ENCODE data around the gene PRSS12. TPM values are rescaled to one million over a fixed set of nuclear protein-coding genes. Genes with fewer than 3 reads are reported as not detected.
A peak's percentile ranks its signal among the peaks of the same experiment; 100 is the strongest.
"Not testable (repeated sequence)": the region's sequence is repeated elsewhere in the genome, so short reads cannot be mapped to it uniquely, and the experiment has no call there.

PRSS12 gene
- total RNA-seq, 1 donor from 2014 or later: not detected

GRCh38 chr4:118329849-118330248, 23.0 kb downstream of the PRSS12 start:
- intact Hi-C loops (cut with DNase I): no loop called here
- no peak for DNase-seq (ENCODE audit: missing footprints)
- no peak for ATAC-seq

- intact Hi-C loops (cut with DNase I): no loop called here
- DNase-seq (ENCODE audit: missing footprints): no peak
- no peak for ATAC-seq
Measured at GRCh38 chr4:118327554-118328241, 25.1 kb downstream of the PRSS12 start.

GRCh38 chr4:118326585-118326984, 26.2 kb downstream of the PRSS12 start:
- DNase-seq (ENCODE audit: missing footprints) (no peak), ATAC-seq (no peak)
- intact Hi-C loops (cut with DNase I): no loop called here

DNA sequence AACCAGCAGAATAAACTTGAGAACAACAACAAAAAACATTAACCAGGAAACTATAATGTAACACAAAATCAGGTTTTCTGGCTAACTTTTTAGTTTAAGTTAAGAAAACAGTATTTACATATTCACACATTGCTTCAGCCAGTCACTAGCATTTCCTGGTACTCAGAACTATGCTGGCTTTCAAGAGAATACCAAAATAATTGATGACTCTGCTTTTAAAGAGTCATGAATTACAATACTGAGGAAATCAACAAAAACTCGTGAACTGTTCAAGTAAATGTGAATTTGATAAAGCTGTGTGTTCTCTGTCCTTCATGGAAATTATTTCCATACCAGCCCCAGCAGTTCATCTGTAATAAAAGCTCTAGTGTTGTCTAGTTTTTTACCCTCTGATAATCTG, 27.4 kb downstream of the PRSS12 start:
- DNase-seq (ENCODE audit: missing footprints) (no peak), ATAC-seq (no peak)
- intact Hi-C loops (cut with DNase I): no loop called here

DNA sequence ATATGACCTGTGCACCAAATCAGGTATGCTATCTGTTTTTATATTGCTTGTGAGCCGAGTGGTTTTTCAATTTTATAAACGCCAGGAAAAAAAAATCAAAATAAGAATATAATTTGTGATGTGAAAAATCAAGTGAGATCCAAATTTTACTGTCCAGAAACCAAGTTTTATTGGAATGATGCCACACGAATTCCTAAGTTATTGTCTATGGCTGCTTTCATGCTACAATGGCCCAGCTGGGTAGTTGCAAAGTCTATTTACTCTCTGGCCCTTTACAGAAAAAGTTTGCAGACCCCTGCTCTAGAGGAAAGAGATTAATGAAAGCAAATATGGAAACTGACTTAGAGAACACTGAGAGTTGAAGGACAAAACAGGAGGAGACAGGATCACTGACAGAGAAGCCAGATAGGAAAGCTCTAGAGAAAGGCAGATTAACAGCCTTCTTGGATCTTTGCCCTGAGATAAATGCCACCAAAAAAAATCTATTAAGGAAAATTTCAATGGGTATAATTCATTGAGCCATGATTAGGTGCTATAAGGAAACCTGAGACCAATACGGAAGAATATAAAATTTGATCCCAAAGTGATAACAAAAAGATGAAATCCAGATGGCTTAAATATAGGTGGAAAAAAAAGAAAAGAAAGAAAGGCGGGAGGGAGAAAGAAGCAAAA, 29.8 kb downstream of the PRSS12 start:
- intact Hi-C loops (cut with DNase I): no loop called here
- ATAC-seq (no peak), DNase-seq (ENCODE audit: missing footprints) (no peak)

- ATAC-seq (no peak), DNase-seq (ENCODE audit: missing footprints) (no peak)
- intact Hi-C loops (cut with DNase I): no loop called here
Measured at GRCh38 chr4:118318931-118319330, 33.9 kb downstream of the PRSS12 start.

GRCh38 chr4:118317691-118318090, 35.1 kb downstream of the PRSS12 start:
- no peak for ATAC-seq
- intact Hi-C loops (cut with DNase I): no loop called here
- no peak for DNase-seq (ENCODE audit: missing footprints)

DNA sequence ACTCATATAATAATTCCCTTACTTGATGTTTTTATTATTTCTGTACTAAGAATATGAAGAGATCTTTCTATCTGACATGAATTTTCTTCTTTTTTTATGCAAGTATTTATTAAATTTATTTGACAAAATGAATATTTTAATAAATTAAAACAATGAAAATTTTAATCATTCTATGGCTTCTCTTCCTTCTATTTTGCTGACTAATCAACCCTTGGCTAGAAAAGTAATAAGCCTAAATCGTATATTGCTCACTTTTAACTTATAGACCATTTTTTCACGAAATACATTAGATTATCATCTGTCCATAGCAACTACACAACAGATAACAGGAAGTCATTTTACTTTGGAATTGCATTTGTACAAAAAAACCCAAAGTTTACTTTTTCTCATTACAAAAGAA, 38.6 kb downstream of the PRSS12 start:
- DNase-seq (ENCODE audit: missing footprints) (no peak), ATAC-seq (no peak)
- intact Hi-C loops (cut with DNase I): no loop called here

- ATAC-seq: no peak
- intact Hi-C loops (cut with DNase I): no loop called here
- DNase-seq (ENCODE audit: missing footprints): peak; percentile 45
Measured at GRCh38 chr4:118313098-118313497, 39.7 kb downstream of the PRSS12 start.

- no peak for ATAC-seq
- intact Hi-C loops (cut with DNase I): no loop called here
- DNase-seq (ENCODE audit: missing footprints): no peak
Measured at GRCh38 chr4:118308306-118309030, 44.3 kb downstream of the PRSS12 start.

GRCh38 chr4:118307643-118308042, 45.2 kb downstream of the PRSS12 start:
- DNase-seq (ENCODE audit: missing footprints): no peak
- intact Hi-C loops (cut with DNase I): no loop called here
- ATAC-seq: no peak

DNA sequence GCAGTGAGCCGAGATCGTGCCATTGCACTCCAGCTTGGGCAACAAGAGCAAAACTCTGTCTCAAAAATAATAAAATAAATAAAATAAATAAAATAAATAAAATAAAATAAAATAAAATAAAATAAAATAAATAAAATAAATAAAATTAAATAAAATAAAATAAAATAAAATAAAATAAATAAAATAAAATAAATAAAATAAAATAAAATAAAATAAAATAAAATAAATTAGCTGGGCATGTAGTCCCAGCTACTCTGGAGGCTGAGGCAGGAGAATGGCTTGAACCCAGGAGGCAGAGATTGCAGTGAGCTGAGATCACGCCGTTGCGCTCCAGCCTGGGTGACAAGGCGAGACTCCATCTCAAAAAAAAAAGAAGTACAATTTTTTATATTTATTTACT, 53.2 kb downstream of the PRSS12 start:
- intact Hi-C loops (cut with DNase I); ATAC-seq; DNase-seq (ENCODE audit: missing footprints): not testable (repeated sequence)

DNA sequence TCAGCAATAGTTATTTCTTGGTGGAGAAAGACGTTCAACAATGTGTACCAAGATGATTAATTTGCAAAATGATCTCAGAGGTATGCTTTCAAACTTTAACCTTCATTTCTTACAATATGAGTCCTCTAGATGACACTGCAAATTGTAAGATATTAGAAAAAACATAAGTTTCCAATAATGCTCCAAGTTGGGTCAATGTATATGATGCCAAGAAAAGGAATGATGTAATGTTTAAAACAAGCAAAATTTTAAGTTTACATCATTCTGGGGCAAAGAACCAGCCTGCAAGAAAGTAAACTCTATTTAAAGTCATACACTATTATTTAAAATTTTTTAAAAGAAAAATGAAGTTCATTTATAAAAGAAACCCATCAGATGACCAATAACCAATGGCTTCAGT, 56.1 kb downstream of the PRSS12 start:
- intact Hi-C loops (cut with DNase I): no loop called here
- no peak for ATAC-seq
- DNase-seq (ENCODE audit: missing footprints): no peak

GRCh38 chr4:118290951-118291350, 61.9 kb downstream of the PRSS12 start:
- ATAC-seq: no peak
- no peak for DNase-seq (ENCODE audit: missing footprints)
- intact Hi-C loops (cut with DNase I): no loop called here

- intact Hi-C loops (cut with DNase I): loop anchor here (10.0 kb wide), 1 partner anchor 395 kb away; the partner anchor contains the start of gene METTL14
- DNase-seq (ENCODE audit: missing footprints) (no peak), ATAC-seq (no peak)
Measured at GRCh38 chr4:118289794-118290193, 63.0 kb downstream of the PRSS12 start.

DNA sequence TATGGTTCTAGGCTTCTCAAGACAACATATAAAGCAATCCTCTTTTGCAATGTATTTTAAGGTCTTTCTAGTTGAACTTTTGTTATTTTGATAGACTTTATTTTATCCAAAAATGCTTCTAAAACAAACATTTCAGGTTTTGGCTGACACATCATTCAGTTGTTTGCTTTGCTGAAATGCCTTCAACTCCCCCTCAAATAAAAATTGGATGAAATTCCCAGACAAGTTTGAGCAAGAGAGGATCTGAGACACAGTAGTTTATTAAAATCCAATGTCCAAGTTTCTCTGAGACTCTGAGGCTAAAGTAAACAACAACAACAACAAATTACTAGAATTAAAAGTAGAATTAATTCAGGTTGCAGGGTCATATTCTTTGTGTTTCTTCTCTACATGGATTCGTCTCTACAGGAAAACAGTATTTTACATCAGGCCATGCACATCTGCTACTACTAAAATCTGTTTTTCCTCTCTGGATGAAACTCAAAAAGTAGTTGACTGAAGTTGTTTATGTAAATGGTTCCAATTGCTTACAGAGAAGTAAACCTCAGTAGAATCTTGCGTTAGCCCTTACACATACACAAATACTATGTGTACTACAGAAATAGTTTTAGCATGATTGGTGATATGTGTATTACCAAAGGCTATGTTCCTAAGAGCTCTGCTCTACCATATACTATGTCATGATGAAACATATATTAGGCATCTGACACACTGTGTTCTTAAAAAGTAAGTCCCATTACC, 64.9 kb downstream of the PRSS12 start:
- DNase-seq (ENCODE audit: missing footprints): no peak
- no peak for ATAC-seq
- intact Hi-C loops (cut with DNase I): loop anchor here (10.0 kb wide), 1 partner anchor 397 kb away; the partner anchor contains the start of gene METTL14

- ATAC-seq (no peak), DNase-seq (ENCODE audit: missing footprints) (no peak)
- intact Hi-C loops (cut with DNase I): loop anchor here (10.0 kb wide), 1 partner anchor 398 kb away; the partner anchor contains the start of gene METTL14
Measured at GRCh38 chr4:118286685-118287084, 66.1 kb downstream of the PRSS12 start.

- ATAC-seq: no peak
- no peak for DNase-seq (ENCODE audit: missing footprints)
- intact Hi-C loops (cut with DNase I): loop anchor here (10.0 kb wide), 1 partner anchor 399 kb away; the partner anchor contains the start of gene METTL14
Measured at GRCh38 chr4:118285931-118286330, 66.9 kb downstream of the PRSS12 start.

GRCh38 chr4:118284169-118284568, 68.6 kb downstream of the PRSS12 start:
- intact Hi-C loops (cut with DNase I): loop anchor here (10.0 kb wide), 1 partner anchor 401 kb away; the partner anchor contains the start of gene METTL14
- DNase-seq (ENCODE audit: missing footprints): no peak
- ATAC-seq: no peak

Measured in Right ventricle myocardium inferior (tissue), 1 donor.